ENCODE results near the gene ARF1.

ARF1 gene

DNA sequence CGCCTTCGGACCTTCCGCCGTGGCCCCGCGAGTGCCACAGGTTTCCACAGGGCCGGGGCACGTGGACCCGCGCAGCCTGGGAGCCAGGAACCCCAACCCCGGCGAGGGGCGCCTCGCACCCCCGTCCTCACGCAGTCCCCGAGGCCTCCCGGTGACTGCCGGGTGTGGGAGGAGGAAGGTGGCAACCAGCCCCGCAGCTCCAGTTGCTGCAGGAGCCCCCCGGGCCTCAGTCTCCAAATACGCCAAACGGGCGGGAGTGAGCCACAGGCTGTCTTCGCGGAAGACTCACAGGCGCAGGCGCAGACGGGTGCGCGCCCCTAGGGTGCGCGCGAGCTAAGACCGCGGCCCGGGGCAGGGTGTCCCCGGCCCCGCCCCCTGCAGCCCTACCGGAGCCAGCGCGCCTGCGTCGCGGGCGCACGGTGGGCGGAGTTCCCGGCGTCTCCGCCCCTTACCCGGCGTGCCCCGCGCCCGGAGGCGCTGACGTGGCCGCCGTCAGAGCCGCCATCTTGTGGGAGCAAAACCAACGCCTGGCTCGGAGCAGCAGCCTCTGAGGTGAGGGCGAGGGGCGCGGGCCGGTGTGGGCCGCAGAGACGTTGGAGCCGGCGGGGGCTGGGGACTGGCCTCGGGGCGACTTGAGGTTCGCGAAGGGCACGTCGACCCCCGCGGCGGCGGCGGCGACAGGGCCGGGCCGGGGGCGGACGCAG lies at the start of gene ARF1:
Gene ARF1 (plus strand): TSS at position 495 of the 704 bp plus-strand sequence. CDS start 14,407 bp downstream, outside the sequence.
- DNase-seq, result peak; percentile 91

DNA sequence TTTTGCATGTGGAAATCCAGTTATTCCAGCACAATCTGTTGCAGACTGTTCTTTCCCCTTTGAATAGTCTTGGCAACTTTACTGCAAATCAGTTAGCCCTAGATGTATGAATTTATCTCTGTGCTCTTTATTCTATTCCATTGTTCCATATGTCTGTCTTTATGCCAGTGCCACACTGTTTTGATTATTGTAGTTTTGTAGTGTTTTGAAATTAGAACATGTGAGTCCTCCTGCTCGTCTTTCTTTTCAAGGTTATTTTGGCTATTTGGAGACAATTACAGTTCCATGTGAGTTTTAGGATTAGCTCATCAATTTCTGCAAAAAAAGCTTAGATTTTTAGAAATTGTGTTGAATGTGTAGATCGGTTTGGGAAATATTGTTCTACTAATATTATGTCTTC lies 49.1 kb upstream of the ARF1 start:
- DNase-seq, result no peak

DNA sequence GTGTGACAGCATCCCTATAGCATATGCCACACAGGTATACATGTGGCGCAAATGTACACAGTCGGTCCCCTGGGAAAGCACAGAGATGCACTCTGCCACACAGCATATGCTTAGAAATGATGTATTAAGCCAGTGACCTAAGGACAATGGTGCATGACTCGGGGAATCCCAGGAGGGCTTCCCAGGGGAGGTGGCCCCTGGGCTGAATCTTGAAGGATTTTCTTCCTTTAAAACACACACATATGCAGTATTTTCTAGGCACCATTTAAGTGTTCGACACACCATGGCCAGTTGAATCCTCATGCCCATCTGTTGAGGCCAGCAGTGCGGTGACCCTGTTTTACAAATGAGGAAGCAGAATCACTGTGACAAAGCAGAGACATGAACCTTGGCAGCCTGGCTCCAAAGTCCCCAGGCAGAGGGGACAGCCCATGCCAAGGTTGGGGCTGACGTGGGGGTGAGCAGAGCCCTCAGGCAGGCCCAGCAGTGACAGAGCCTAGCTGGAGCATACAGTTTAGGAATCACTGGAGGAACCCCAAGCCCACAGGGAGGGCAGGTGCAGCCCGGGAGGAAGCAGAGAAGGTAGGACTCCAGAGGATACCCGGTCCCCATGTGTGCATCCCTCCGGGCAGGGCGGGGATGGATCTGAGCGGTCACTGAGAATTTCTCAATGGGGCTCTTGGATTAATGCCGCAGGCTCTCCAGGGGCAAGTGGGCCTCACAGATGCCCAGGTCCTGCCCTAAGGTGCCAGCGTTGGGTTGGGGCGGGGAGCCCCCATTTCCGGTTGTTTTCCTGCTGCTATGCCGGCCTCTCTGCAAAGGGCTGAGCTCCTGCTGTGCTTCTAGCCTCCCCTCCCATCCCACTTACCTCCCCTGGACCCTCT lies 47.3 kb upstream of the ARF1 start:
- DNase-seq, result no peak

DNA sequence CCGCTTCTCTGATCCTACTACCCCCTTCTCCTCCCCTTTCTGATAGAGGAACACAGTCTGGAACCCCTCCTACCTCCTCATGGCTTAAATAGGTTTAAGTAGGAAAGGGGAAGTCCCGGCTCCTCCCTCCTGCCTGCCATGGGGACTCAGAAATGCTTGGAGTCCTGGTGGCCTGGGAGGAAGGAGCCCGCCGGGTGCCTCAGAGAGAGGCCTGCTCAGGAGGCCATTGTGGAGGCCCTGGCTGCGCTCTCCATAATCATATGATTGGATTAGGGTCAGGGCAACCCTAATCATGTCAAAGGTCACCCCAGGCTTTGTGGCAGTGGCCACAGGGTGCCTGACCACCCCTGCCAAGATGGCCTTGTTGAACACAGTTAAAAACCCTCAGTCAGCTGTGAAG lies 46.7 kb upstream of the ARF1 start:
- no peak for DNase-seq

DNA sequence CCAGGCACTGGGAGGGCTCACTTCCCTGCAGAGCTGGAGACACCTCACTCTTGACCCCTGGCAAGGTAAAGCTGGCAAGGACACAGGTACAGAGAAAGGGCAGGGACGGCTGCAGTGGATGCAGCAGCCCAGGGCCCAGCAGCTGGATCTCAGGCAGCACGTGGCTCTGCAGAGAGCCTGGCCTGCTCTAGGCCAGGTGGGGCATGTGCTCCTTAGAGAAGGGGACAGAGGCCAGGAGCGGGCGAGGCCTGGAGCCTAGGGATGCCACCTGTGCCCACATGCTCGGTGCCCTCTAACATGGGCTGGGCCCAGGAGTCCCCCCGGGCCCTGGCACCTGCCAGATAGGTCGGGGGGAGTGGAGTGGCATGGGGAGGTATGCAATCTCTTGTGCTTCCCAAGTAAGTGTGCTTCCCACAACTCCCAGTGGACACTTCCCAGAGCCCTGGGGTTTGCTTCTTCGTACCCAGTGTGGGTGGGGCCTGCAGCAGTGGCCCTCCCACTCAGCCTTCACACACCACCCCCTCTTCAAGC lies 45.7 kb upstream of the ARF1 start:
- DNase-seq, result no peak

DNA sequence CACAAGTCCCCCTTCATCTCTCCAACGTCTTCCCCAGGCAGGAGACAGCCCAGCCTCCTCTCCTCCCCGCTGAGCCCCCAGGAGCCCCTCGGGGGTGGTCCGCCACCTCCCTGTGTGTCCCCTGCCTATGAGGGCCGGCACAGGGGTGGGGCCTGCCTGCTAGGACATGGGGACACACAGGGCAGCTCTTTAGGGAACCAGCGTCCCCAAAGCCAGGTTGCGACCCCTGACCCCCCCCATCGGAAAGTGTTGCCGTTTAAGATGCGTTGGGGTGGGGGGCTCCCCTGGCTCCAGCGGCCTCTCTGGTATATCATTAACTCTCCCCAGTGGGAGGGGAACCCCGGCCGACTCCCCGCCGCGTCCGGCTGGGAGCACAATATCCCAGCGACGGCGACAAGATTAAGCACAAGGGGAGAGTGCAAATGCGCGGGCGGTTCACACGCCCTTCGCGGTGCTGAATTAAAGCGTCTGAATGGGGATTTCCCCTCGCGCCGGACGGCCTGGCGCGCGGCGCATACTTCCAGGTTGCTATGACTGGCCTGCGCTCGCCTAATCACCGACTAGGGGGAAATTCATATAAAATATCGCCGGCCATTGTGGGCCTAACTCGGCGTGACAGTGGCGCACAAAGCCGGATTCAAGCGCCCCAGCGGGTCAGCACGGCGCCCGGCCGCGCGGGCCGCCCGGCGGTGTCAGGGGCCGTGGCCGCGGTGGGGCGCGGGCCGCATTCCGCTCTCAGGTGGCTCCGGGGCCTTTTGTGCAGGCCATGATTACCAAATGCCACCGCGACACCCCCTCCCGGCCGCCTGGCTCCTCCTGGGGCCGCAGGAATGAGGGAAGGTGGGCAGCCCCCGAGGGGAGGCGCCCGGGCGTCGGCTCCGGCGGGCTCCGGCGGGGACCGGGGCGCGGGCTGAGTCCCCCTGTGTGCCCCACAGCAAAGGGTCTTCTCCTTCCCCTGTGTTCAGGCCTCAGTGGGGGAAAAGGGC lies 44.8 kb upstream of the ARF1 start:
- DNase-seq, result no peak

DNA sequence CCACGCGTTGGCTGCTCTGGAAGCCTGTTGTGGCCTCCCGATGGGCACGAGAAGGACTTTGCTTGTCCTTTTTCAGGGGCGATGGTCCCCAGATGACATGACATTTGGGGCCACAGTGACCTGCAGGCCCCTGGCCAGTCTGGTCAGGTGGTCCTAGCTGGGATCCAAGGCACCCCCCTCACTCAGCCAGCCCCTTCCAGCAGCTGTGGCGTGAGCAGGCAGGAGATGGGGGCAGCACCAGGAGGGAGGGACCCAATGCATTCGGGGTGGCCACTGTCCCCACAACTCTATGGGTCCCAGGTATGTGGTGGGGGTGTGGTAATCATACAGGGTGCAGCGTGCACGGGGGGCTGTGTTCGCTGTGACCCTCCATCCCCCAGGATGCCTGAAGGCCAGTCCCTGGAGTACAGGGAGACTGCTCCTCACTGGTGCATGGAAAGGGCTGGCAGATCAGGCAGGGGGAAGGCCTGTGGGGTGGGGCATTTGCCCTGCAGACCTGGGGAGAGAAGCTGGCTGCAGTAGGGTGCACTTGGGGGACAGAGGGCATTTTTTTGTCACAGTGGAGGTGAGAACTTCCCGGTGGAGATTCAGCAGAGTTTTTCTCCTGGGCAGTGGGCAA lies 44.0 kb upstream of the ARF1 start:
- no peak for DNase-seq

DNA sequence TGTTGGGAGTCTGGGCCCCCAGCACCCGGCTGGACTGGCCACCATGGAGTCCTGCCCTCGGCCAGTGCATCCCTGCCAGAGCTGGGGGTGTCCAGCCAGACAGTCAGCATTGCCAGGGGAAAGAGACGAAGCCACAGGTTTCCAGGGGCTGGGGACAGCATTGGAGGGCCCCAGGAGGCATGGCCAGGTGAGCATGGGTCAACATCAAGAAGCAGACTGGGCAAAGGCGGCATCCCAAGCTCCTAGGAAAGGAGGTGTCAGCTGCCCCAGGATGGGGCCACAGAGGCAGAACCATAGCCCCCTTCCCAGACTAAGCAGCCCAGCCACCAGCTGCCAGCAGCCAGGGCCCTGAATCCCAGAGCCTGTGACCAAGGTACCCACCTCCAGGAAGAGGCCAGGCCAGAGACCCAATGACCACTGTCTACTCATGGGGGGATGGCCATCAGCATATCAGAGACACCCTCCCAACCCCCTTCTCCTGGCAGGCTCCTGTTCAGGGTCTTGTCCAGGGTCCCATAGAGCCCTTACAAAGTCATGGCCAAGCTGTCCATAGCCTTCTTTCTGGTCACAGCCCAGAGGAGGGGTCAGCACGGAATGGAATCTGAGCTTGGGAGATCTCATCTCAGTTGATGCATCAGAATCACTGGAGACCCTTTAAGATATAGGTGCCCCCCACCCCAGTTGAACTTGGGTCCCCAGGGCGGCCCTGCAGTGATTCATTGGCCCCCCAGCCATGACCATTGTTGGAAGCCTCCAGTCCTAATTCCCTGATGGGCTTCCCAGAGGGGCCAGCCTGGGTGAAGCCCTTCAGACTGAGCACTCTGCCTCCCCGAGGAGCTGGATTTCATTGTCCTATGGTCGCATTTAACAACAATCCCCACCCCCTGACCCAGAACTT lies 43.3 kb upstream of the ARF1 start:
- DNase-seq, result no peak

DNA sequence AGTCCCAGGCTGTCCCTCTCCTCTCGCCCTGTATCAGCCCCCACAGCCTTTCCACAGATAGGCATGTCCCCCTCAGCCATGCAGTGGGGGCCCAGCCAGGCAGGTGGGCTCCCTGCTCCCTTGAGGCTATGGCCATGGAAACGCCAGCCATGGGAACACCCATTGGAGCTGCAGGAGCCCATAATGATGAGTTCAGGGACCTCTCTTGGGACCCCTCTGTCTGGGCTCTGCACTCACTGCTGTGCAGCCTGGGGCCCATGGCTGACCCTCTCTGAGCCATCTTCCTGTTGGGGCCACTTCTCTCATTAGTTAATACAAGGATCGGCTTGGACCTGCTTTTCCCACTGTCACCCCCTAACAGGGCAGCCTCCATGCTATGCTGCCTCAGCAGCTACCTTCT lies 42.5 kb upstream of the ARF1 start:
- DNase-seq, result no peak

DNA sequence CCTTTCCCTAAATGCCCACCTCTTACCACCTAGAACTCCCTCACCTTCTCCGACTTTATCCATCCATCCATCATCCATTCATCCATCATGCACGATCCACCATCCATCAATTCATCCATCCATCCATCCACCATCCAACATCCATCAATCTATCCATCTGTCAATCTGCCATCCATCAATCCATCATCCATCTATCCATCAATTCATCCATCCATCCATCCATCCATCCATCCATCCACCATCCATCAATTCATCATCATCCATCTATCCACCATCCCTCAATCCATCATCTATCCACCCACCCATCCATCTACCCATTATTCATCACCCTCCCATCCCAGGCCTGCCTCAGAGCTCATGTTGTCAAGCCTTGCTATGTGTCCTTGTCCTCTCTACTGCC lies 41.2 kb upstream of the ARF1 start:
- DNase-seq, result no peak

DNA sequence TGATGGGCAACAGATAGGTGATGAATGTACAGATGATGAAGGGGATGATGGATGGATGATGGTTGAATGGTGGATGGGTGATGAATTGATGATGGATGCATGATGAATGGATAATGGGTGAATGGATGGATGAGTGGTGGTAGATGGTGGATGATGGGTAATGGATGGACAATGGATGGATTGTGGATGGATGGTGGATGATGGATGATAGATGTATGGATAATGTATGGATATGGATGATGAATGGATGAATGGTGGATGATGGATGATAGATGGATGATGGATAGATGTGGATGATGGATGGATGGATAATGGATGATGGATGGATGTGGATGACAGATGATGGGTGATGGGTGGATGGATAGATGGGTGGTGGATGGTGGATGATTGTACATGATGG lies 40.0 kb upstream of the ARF1 start:
- no peak for DNase-seq

DNA sequence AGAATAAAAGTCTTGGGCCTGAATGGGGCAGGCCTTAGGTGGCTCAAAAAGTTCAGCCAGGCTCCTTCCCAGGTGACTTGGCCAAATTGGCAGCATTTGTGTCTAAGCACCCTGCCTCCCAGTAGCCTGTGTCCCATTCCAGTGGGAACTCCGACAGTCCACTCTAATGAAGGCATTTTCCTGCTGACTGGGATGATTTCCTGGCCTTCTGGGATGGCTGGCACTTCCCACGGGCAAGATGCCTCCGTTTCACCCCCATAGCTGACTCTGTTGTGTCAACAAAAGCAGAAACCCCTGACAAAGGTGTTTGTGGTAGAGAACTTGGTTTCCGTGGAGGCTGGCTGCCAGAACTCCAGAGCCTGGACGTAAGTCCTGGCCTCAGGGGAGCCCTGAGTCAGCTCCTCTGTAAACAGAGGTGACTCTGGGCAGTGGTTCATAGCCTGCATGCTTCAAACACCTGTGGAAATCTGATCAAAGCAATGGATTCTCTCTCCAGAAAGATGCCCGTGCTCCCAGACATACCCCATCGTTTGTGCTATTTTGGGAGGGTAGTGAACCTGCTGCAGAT lies 39.1 kb upstream of the ARF1 start:
- no peak for DNase-seq

DNA sequence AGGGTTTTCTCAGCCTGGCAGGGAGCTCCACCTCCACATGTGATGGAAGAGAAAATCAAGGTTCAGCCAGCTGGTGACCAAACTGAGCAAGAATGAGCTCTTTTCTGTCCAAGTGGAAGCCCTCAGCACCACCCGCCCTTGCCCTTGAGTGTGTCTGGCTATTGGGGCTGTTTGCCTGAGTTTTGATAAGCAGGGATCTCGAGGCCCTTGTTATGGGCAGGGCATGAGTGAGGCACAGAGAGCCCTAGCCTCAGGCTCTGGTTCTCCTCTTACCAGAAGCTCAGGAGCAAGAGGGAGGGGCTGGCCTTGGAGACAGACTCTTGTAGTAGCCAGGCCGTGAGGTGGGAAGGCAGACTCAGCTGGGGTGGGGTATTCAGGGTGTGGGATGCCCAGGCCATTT lies 37.5 kb upstream of the ARF1 start:
- no peak for DNase-seq

DNA sequence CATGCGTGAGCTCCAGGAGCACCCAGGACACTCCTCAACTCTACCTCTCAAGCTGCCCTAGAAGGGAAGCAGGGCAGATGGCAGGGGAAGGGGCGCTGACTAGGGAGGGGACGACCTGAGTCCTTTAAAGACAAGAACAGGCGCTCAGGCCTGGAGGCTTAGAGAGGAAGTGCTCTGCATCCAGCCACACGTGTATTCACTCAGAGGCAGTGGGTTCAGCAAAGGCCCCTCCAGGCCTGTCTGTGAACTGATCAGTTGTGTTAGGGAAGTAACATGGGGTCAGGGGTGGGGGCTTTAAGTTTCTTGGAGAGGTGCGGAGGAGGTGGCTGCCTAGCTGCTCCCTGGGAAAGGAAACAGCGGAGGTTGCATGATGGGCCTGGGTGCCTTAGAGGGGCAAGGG lies 37.1 kb upstream of the ARF1 start:
- DNase-seq, result no peak

DNA sequence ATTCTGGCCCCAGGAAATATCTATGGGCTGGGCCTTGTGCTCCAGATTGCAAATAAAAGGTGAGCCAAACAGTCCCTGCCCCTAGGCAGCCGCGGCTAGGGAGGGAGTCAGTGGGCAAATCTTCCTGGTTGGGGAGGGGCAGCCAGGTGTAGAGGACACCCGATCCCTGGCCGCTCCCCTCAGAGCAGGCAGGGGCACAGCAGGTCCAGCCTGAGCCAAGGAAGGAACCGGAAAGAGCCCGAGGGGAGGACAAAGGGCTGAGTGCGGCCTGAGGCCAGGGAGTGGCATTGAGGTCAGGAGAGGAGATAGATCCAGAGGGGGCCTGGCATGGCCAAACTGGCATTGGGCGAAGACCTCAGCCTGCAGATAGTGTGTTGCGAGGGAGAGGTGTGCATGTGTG lies 36.6 kb upstream of the ARF1 start:
- no peak for DNase-seq

DNA sequence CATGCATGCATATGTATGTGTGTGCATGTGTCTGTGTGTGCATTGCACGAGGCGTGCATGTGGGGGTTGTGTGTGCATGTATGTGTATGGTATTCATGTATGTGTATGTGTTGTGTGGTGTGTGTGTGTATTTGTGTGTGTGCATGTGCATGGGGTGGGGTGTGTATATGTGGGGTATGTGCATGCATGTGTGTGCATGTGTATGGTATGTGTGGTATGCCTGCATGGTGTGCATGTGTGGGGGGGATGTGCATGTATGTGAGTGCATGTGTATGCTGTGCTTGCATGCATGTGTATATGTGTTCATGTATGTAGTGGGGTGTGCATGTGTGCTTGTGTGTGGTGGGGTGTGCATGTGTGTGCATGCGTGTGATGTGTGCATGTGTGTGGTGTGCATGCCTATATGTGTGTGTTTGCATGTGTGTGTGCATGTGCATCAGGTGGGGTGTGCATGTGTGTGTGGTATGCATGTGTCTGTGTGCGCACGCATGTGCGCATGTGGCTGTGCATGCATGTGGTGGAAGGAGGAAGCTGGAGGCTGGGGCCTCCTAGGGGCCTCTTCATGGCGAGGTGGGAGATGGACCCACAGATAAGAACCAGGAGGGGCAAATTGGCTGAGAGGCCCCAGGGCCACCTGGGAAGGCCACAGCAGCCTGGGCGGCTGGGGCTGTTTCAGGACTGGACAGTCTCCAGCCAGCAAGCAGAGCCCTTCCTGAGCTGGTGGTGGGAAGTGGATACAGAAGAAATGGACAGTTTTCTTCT lies 35.9 kb upstream of the ARF1 start:
- DNase-seq, result no peak

DNA sequence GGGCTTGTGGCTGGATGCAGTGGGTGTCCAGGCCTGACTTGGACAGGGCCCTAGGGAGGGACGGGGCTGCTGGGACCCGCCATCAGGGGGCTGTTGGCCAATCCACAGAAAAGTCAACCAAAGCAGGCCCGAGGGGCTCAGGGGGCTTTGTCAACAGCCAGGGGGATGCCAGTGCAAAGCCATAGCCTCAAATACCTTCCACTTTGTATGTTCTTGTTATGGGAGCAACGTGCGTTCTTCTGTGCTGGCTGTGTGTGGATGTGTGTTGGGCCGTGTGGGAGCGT lies 35.4 kb upstream of the ARF1 start:
- no peak for DNase-seq

DNA sequence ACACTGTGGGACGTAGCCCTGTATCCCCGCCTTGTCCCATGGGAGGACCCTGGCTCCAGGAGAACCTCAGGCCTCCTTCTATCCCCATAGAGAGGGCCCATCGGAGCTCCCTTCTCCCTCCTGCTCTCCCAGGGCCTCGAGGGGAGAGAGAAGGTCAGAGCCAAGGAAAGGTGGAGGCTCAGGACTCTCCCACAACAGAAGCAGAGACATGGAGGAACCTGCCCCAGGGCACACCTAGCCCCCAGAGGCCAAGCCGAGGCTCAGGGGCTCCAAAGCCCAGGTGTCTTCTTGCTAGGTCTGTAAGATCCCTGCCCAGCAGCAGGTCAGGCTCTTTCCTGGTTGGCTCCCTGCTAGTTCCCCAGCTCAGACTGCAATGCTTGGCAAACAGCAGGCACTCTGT lies 34.4 kb upstream of the ARF1 start:
- DNase-seq, result no peak

DNA sequence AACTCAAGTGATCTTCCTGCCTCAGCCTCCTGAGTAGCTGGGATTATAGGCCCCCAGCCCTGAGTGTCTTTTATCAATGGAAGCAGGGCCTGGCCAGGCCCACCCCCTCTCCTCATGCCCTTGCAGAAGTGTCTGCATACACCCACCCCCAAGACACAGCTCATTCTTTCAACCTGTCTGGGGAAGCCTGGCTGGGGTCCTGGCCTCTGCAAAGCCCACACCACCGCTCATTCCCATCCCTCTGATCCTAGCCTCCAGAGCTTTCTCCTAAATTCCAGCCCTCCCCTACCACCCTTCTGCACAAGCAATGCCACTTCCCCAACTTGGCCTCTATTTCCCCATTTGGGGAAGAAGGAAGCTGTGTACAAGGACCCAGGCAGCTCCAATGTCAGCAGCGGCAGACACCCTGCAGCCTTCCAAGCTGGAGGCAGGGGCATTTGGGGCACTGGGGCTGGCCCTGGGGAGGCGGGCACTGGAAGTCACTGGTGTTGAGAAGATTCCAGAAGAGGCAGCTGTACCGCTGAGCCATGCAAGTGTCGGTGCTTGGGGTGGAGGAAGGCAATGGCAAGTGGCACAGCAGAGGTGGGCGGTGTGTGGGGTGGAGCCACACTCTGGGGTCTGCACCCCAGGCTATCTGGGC lies 33.7 kb upstream of the ARF1 start:
- no peak for DNase-seq

Measured in CD4-positive, alpha-beta T cell treated with Interferon gamma for 1 hour (primary cell).